ENCODE data around the gene ANKS1B.
A peak's percentile ranks its signal among the peaks of the same experiment; 100 is the strongest.
"Not testable (repeated sequence)": the region's sequence is repeated elsewhere in the genome, so short reads cannot be mapped to it uniquely, and the experiment has no call there.

The ANKS1B gene

DNA sequence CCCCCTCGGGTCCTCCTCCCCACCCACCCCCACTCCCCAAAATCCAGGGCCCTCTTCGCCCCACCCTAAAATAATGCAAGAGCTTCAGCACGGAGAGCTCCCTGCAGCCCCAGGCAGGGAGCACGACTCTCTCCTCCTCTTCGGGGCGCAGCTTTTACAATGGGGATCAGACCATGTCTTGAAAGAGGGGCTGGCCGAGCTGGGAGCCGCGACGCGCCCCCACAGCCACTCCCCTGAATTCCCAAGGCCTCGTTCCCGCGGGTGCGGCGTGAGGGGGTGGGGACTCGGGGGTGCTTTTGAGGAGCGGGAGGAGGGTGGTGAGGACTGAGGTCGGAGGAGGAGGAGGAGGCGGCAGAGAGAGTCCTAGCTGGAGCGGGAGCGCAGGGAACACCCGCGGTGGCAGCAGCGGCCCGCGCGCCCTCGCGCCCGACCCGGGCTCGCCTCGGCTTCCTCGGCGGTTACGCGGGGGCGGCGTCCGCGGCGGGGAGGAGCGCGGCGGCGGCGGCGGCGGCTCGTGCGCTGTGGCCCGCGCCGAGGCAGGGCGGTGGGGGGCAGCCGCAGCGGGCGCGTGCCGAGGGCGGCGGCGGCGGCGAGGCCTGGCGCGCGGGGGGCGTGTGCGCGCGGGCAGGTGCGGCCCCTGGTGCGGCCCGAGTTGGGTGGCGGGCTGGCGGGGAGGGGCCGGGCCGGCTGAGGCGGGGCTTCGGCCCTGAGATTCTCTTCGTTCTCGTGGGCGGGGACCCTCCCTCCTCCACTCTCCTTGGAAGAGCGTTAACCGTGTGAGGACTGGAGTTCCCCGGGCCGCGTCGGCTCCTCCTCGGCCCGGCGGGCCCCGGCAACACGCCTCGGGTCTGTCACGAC lies at the start of gene ANKS1B:
Gene ANKS1B, minus strand, starts transcription at position 666 of the 858 bp plus-strand sequence. CDS start 699 bp downstream, outside the sequence.
- no peak for FAIRE-seq

DNA sequence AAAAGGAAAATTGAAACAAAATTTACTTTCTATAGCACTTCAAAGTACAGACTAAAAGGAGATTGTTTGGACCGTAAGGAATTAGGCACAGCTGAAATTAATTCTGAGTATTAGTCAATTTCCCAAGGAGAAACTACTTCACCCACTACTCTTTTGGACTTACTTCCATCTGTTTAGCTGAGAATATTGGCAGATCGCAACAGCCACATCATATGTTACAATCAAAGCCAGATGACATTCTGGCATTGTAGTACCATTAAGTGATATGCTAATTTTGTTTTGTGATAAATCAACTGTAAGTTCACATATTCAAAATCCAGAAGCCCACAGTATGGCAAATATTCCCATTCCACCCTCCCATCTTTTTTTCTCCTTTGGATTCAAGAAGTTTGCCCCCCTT lies 47.1 kb upstream of the ANKS1B start:
- FAIRE-seq, result no peak

DNA sequence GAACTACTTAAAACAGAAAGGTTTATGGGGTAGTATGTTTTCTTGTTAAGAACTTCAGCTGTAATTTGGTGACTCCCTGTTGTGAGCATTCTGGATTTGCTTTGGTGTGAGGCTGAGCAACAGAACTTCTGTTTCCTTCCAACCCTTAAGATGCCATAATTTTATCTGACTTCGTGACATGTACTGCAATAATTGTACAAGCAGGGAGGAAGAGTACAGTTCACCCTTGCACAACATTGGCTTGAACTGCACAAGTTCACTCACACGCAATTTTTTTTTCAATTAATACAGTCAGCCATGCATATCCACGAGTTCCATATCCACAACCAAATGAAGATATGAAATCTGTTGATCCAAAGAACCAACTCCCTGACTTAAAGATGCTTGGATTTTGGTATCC lies 42.9 kb upstream of the ANKS1B start:
- FAIRE-seq, result no peak

DNA sequence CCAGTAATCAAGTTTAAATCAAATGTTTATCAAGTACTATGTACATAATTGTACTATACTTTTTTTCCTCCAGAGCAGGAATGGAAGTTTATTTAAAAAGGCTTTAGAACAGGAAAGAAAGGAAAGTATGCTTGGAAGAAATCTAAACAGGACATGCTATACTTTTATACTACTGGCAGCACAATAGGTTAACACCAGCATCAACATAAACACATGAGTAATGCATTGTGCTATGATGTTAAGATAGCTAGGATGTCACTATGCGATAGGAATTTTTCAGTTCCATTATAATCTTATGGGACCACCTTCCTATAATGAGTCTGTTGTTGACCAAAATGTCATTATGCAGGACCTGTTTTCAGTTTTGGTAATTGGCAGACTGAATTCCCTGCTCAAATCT lies 41.5 kb upstream of the ANKS1B start:
- FAIRE-seq, result no peak

DNA sequence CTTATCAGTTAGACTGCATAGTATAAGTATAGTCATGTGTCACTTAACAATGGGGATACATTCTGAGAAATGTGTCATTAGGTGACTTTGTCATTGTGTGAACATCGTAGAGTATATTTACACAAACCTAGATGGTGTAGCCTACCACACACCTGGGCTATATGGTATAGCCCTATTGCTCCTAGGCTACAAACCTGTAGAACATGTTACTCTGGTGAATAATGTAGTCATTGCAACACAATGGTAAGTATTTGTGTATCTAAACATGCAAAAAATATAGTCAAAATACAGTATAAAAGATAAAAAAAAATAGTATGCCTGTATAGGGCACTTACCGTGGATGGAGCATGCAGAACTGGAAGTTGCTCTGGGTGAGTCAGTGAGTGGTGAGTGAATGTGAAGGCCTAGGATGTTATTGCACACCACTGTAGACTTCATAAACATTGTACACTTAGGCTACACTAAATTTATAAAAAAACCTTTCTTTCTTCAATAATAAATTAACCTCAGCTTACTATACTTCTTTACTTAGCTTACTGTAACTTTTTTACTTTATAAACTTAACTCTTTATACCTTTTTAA lies 40.3 kb upstream of the ANKS1B start:
- FAIRE-seq, result no peak

DNA sequence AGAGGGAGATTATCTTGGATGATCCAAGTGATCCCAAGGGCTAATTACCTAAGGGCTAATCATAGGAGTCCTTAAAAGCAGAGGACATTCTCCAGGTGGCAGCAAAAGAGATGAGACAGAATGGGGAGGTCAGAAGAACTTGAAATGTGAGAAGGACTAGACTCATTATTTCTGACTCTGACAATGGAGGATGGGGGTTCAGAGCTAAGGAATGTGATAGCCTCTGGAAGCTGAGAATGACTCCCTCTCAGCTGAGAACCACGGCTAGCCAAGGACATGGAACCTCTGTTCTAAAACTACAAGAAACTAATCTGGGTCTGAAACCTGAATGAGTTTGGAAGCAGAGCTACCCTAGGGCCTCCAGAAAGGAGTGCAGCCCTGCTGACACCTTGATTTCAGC lies 35.6 kb upstream of the ANKS1B start:
- no peak for FAIRE-seq

DNA sequence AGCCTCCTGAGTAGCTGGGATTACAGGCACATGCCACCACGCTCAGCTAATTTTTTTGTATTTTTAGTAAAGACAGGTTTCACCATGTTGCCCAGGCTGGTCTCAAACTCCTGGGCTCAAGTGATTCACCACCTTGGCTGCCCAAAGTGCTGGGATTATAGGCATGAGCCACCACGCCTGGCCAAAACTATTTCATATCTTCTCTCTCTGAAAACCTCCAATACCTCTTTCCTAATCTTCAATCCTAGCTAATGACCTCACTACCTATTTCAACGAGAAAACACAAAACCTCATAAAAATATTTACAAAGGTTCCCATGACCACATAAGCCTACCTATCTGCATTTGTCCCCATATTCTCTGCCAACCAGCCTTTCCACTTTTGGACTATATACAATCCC lies 32.3 kb upstream of the ANKS1B start:
- no peak for FAIRE-seq

DNA sequence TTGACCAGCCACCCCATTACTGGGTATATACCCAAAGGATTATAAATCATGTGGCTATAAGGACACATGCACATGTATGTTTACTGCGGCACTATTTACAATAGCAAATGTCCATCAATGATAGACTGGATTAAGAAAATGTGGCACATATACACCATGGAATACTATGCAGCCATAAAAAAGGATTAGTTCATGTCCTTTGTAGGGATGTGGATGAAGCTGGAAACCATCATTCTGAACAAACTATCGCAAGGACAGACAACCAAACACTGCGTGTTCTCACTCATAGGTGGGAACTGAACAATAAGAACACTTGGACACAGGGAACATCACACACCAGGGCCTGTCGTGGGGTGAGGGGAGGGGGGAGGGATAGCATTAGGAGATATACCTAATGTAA lies 31.6 kb upstream of the ANKS1B start:
- FAIRE-seq, result not testable (repeated sequence)

DNA sequence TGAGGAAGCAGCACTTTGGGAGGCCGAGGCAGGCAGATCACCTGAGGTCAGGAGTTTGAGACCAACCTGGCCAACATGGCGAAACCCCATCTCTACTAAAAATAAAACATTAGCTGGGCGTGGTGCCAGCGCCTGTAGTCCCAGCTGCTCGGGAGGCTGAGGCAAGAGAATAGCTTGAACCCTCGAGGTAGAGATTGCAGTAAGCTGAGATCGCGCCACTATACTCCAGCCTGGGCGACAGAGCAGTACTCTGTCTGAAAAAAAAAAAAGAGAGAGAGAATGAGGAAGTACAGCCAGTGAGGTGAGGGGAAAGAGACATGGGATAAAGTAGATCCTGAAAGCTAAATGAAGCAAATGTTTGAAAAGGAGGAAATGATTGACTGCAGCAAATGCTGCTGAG lies 21.1 kb upstream of the ANKS1B start:
- not testable (repeated sequence) for FAIRE-seq

DNA sequence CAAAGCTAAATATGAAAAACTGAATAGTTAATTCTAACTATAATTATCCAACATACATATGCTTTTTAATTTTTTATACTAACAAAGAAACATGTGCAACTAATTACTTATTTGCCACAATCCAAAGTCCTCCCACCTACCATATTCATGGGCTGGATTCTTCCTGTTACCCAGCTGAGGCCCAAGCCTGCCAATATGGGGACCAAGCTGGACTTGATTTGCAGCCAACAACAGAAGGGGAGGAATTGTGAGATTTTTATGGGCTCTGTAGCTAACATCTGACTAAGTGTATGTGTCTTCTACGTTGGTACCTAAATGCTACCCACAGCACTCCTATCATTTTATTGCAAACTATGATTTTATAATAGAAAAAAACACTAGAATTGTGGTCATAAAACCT lies 13.1 kb upstream of the ANKS1B start:
- no peak for FAIRE-seq

DNA sequence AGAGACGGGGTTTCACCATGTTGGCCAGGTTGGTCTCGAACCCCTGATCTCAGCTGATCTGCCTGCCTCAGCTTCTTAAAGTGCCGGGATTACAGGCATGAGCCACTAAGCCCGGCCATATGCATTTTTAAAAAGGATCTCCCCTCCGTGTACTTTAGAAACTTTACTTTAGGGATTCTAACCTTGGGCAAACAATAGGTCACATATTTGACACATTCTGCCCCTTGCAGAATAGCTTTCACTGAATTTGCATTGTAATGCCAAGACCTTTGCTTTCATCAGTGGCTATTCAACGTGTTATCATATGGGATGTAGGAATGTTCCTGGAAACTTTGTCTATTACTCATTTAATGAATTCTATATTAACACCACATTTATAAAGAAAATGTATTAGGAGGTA lies 11.4 kb upstream of the ANKS1B start:
- no peak for FAIRE-seq

DNA sequence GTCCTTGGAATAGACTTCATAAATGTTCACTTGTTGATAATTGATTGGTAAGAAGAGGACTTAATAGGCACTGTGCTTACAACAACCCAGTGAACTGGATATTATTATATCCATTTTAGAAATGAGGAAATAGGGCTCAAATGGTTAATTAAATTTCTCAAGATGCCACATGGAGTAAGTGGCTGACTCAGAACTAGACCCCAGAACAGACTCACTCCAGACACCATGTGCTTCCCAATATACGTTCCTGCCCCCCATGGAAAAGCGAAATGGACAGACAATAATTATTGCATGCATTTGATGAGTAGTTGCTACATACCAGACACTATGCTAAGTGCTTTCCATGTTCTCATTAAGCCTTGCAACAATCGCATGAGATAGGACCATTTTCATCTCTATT lies 895 bp upstream of the ANKS1B start:
- no peak for FAIRE-seq

DNA sequence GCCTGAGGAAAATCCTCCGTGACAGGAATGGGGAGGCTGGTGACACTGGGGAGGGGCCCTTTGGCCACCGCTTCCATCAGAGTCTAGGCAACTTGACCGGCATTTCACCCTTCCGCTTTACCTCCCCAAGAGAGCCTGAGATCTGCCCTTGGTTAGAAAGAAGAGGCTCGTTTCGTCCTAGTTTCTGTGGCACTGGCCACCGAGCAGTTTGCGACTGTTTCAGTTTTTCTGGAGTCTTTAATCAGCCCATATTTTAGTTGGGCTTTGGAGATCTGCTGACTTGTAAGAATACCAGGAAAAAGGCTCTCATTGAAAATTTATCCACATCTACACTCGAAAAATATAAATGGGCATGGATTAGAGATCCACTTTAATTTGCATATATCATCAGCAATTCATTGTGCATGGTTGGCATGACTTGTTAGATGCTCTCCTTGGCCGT lies 414 bp upstream of the ANKS1B start:
- FAIRE-seq, result peak; percentile 88

DNA sequence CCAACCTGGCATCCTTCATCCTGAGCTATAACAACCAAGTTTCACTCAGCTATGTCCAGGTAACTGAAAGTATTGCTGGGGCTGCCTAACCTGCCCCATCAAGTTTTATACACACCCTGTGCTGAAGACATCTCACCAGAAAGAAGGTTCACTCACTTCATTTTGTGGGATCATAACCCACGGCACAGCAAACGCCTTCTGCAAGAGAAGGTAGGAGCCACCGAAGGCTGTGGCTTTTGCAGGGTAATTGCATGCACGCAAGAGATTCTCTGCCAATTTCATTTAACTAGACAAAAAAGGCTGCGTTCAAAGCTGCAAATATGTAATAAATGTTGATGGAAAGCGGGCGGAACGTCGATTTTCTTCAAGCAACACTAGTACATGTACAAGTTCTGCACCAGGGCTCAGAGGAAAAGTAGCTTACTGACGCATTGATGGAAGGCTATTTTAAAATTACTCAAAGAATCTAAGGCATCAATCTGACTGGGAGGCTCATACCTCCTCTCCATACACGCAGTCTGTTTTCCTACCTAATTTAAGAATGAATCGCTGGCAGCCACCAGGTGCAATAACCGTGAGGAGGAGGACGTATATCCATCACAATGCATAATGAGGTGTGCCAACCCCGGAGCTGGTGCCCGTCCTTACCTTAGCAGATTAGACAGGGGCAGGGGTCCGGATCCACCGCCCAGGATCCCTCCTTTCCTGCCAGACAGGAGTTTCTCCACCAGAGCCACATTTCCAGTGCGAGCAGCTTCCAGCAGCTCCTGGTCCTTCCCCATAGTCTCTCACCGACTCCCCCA lies 1.1 kb downstream of the ANKS1B start:
- no peak for FAIRE-seq

DNA sequence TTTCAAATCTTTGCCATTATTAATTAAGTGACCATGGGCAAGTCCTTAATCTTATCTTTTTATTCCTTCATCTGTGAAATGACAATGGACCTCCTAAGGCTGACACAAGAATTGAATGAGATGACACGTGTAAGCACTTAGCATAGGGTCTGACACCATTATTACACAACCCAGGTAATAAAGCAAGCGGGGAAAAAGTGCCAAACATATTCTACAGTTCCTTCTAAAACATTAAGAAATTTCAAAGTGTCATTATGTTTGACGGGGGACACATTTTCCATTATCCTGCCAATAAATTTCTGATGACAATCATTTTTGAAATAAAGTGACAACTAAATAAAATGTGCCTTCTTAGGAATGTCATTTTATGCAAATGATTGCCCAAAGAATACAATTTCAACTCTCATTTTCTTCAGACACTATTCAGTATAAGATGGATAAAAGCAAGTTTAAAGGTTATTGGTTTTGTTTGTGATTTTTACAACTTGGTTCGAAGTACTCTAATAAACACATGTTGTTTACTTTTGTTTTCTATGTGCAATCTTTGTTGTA lies 3.0 kb downstream of the ANKS1B start:
- no peak for FAIRE-seq

DNA sequence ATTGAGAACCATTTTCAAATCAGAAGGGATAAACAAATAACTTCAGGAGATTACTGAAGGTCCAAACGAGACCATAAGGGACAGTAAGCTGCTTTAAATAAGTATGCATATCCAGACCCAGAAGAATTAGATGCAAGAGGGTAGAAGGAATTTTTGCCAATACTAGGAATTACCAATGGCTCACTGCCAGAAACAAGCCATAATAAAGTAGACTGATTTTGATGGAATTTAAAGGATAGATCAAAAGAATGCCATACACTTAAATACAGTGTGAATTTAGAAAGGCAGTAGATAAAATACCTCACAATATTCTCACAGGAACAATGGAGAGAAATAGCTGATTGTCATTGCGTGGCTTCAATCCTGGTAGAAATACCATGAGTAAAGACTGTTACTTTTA lies 5.3 kb downstream of the ANKS1B start:
- no peak for FAIRE-seq

DNA sequence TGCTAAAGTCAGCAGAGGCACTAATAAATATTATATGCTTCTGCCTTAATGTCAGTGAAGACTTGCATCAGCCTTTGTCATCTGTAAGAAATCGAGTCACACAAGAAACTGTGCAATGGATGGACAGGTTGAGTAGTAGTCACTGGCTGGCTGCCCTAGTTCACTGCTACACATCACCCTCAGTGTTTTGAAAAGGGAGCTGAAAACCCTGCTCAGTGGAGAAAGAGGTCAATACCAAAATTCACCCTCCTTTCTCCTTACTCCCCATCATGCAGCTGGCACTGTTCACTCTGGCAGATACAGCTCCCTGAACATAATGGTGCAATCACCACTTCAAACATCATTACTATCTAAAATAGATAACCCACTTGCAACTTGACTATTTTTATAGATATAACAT lies 6.6 kb downstream of the ANKS1B start:
- no peak for FAIRE-seq

DNA sequence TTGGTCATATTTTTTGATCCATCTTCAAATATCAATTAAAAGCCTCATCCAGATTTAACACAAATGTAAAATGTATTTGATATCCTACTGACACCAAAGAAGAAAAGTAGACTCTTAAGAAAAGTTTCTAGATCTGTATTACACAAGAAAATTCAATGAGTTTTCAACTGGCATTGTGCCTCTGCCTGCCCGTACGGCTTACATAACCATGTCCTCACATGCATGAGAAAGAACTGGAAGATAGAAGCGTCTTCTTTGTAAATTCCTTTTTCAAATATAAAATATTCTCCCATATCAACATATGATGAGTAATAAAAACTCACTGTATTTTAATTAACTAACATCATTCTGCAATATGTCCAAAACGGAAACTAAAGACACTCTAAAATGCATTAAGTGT lies 7.2 kb downstream of the ANKS1B start:
- no peak for FAIRE-seq

DNA sequence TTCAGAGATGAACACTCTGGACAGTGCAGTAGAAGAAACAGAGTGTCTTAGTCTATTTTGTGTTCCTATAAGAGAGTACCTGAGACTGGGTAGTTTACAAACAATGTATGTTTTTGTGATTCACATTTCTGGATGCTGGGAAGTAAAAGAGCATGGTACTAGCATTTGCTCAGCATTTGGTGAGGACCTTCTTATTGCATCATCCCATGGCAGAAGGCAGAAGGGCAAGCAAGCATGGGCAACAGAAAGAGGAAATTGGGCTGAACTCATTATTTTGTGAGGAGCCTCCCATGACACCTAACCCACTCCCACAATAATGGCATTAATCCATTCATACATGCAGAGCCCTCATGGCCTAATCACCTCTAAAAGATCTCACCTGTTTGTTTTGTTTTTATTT lies 8.0 kb downstream of the ANKS1B start:
- no peak for FAIRE-seq

DNA sequence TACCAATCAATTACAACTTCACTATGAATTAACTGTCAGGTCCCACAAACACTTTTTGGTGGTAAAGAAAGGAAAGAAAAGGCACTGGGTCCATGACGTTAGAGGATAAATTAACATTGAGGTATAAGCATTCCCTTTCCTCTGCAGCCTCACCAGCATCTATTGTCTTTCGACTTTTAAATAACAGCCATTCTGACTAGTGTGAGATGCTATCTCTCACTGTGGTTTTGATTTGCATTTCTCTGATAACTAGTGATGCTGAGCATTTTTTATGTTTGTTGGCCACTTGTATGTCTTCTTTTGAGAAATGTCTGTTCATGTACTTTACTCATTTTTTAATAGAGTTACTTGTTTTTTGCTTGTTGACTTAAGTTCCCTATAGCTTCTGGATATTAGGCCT lies 9.4 kb downstream of the ANKS1B start:
- FAIRE-seq, result no peak

DNA sequence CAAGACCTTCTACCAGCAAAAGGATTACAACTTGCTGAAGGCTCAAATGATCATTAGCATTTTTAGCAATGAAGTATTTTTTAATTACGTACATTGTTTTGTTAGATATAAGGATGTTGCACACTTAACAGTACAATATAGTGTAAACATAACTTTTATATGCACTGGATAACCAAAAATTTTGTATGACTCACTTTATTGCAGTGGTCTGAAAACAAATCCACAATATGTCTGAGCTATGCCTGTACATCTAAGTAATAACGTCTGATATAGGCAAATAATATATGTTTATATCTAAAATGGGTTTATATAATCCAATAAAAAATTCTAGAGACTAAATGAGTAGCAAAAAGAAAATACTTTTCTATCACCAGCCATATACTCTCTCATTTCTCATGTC lies 10.6 kb downstream of the ANKS1B start:
- no peak for FAIRE-seq

DNA sequence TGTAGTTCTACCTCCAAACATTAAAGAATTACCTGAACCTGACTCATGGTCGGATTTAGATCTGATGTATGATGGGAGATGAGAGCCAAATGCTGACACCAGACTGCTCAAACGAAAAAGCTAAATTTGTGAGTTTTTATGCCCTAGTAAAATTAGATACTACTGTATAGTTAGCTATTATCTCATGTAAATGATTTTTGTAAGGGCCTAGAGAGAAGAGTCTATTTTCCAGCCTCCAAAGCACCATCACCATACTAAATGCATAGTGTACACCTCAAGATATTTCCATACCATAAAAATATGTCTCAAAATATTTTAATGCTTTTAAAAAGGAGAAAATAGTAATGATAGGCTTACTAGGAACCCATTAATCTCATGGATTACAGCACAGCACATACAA lies 18.3 kb downstream of the ANKS1B start:
- FAIRE-seq, result no peak

DNA sequence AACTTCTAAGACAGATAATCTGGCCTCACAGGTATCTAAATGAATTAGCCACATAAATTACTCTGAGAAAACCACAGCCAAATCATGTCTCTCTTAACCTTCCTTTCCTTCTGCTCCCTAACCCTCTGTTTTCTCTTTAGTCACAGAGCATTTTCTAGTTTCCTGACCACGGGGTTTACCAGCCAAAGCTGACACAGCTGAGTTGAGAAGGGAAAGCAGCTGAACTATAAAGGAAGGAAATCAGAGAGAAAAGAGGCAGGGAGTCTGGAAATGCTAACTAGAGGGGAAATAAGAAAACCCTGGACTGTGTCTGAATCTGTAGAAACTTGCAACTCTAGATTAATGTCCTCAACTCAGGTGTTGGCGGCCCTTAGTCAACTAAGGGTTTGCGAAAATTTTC lies 24.4 kb downstream of the ANKS1B start:
- FAIRE-seq, result peak; percentile 61

All from islet of Langerhans (tissue), 1 donor.